Fibroblast of lung (primary cell): Measurements from ENCODE around the gene S100G. TPM values are rescaled to one million over a fixed set of nuclear protein-coding genes. Genes with fewer than 3 reads are reported as not detected.

ENCODE experiments used
- DNase-seq, 2 donors: peaks; one replicate each; pipeline versions ENCODE4 v3.0.0 to v3.0.0-alpha.2; 2010; ENCODE audit warnings: low read depth in 2 of 2
- H2AFZ ChIP-seq: 2 replicates; pipeline ENCODE4 v1.5.1; 2012; ENCODE audit warnings: low read length, control low read depth, inconsistent platforms
- H3K27ac ChIP-seq: 2 replicates; pipeline ENCODE4 v1.5.1; 2011; ENCODE audit warnings: low read length, control low read depth; ENCODE audit not compliant: insufficient read depth
- H3K27me3 ChIP-seq: 2 replicates; pipeline ENCODE4 v1.5.1; 2011; ENCODE audit warnings: mild to moderate bottlenecking, low read length; ENCODE audit not compliant: control insufficient read depth, insufficient read depth
- H3K36me3 ChIP-seq: 2 replicates; pipeline ENCODE4 v1.5.1; 2011; ENCODE audit warnings: low read length; ENCODE audit not compliant: control insufficient read depth, insufficient read depth
- H3K4me1 ChIP-seq: 2 replicates; pipeline ENCODE4 v1.5.1; 2011; ENCODE audit warnings: low read length; ENCODE audit not compliant: control insufficient read depth, insufficient read depth; ENCODE audit errors: extremely low read depth
- H3K4me2 ChIP-seq: 2 replicates; pipeline ENCODE4 v1.5.1; 2011; ENCODE audit warnings: low read length, control low read depth; ENCODE audit not compliant: insufficient read depth; ENCODE audit errors: extremely low read depth
- H3K4me3 ChIP-seq, 4 experiments: fragments of 200-600 bp in 1 of 4; sonication (generic) in 1 of 4; replicated peaks in 1 of 4; 2 replicates each; pipeline ENCODE4 v1.5.1; 2011 to 2016; ENCODE audit warnings: low read length in 4 of 4, low read depth in 3 of 4, mild to moderate bottlenecking in 3 of 4, control low read depth in 2 of 4, inconsistent platforms in 1 of 4, mixed read lengths in 1 of 4; ENCODE audit not compliant: insufficient read depth in 1 of 4; ENCODE audit errors: control extremely low read depth in 1 of 4
- H3K79me2 ChIP-seq: 2 replicates; pipeline ENCODE4 v1.5.1; 2012; ENCODE audit warnings: mild to moderate bottlenecking, low read length, inconsistent platforms; ENCODE audit not compliant: control insufficient read depth, insufficient read depth
- H3K9ac ChIP-seq: 2 replicates; pipeline ENCODE4 v1.5.1; 2011; ENCODE audit warnings: mild to moderate bottlenecking, low read length, control low read depth; ENCODE audit not compliant: insufficient read depth
- H3K9me3 ChIP-seq: 2 replicates; pipeline ENCODE4 v1.5.1; 2012; ENCODE audit warnings: low read depth, low read length; ENCODE audit not compliant: control insufficient read depth, insufficient read depth
- H4K20me1 ChIP-seq: 2 replicates; pipeline ENCODE4 v1.5.1; 2011; ENCODE audit warnings: low read length; ENCODE audit not compliant: control insufficient read depth, insufficient read depth; ENCODE audit errors: extremely low read depth
- EZH2 ChIP-seq: IDR thresholded peaks from 2 replicates; pipeline ENCODE4 v1.5.1; 2012; ENCODE audit warnings: low read length, control low read depth, mild to moderate bottlenecking; ENCODE audit errors: missing control alignments
- polyA plus RNA-seq, 2 donors: library from polyadenylated mRNA; depleted of rRNA in 1 of 2; stranded (reverse) in 1 of 2; unstranded in 1 of 2; fragments of >200 nt; gene quantifications; 2 replicates each; pipeline ENCODE4 v1.2.1, GENCODE V29; 2011 to 2012; ENCODE audit warnings: missing spikeins in 1 of 2
- total RNA-seq: library from RNA; depleted of rRNA; stranded (reverse); fragments of >200 nt; gene quantifications from 2 replicates; pipeline ENCODE4 v1.2.1, GENCODE V29; 2014
- TF ChIP-seq, protein P1 (sequence below), 2 donors: IDR thresholded peaks in 1 of 2; conservative IDR thresholded peaks in 1 of 2; 1 replicate in 1 of 2; 2 replicates in 1 of 2; pipeline ENCODE4 v1.5.1; 2011 to 2012; ENCODE audit warnings: low read length in 2 of 2, control low read depth in 1 of 2, inconsistent platforms in 1 of 2, low read depth in 1 of 2, mild to moderate bottlenecking in 1 of 2

Gene S100G
- total and polyA plus RNA-seq, 2 donors (not counting 1 experiment from before 2014, with no cell fraction given) = not detected

DNA sequence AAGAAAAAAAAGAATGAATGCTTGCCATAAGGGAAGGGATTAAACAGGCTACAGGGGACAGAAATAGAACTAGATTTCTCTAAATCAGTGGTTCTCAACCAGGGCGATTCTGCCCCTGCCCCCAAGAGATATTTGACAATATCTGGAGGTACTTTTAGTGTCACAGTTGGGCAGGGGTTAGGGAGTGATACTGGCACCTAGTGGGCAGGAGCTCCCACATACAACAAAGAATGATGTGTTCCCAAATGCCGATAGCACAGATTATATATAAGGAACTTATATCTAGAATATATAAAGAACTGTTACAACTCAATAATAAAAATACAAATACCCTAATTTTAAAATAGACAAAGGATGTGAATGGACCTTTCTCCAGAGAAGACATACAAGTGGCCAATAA is 14.7 kb downstream of the S100G start:
- Histone ChIP-seq H3K9me3 (no peaks in the 10 kb centered on the region), H3K36me3 (no peaks in the 10 kb centered on the region), H3K27me3 (no peaks in the 10 kb centered on the region), H3K4me2 (no peak overlapping the region), H3K27ac (no peak overlapping the region), H3K4me3 (no peak overlapping the region), H2AFZ (no peak overlapping the region), H3K4me1 (peaks cover 9% of the 10 kb centered on the region), H3K79me2 (no peaks in the 10 kb centered on the region), H3K9ac (no peak overlapping the region), H4K20me1 (no peaks in the 10 kb centered on the region)
- TF ChIP-seq, protein P1, sequence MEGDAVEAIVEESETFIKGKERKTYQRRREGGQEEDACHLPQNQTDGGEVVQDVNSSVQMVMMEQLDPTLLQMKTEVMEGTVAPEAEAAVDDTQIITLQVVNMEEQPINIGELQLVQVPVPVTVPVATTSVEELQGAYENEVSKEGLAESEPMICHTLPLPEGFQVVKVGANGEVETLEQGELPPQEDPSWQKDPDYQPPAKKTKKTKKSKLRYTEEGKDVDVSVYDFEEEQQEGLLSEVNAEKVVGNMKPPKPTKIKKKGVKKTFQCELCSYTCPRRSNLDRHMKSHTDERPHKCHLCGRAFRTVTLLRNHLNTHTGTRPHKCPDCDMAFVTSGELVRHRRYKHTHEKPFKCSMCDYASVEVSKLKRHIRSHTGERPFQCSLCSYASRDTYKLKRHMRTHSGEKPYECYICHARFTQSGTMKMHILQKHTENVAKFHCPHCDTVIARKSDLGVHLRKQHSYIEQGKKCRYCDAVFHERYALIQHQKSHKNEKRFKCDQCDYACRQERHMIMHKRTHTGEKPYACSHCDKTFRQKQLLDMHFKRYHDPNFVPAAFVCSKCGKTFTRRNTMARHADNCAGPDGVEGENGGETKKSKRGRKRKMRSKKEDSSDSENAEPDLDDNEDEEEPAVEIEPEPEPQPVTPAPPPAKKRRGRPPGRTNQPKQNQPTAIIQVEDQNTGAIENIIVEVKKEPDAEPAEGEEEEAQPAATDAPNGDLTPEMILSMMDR (conservative IDR thresholded peaks at IDR 0.05 in 1 of 2, IDR thresholded peaks at IDR 0.05 in 1 of 2; ENCODE audit: low read depth in 1 of 2, low read length in 2 of 2) = peak in 1 of 2 donors; percentile 3
- TF ChIP-seq EZH2 = no peak
- DNase-seq = no peak

DNA sequence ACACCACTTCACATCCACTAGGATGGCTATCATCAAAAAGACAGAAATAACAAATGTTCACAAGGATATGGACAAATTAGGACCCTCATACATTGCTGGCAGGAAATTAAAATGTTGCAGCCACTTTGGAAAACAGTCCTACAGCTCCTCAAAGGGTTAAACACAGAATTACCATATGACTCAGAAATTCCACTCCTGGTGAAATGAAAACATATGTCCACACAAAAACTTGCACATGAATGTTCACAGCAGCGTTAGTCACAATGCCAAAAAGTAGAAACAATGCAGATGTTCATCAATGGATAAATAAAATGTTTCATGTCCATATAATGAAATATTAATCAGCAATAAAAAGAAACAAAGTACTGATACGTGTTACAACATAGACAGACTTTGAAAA is 15.1 kb downstream of the S100G start:
- Histone ChIP-seq H3K79me2 (no peaks in the 10 kb centered on the region), H3K4me2 (no peak overlapping the region), H3K27ac (peak overlapping the region; percentile 32), H3K4me3 (no peak overlapping the region), H2AFZ (no peak overlapping the region), H3K27me3 (no peaks in the 10 kb centered on the region), H3K36me3 (no peaks in the 10 kb centered on the region), H3K4me1 (peaks cover 9% of the 10 kb centered on the region), H4K20me1 (no peaks in the 10 kb centered on the region), H3K9ac (no peak overlapping the region), H3K9me3 (no peaks in the 10 kb centered on the region)
- TF ChIP-seq EZH2 = no peak
- TF ChIP-seq, protein P1 (conservative IDR thresholded peaks at IDR 0.05 in 1 of 2, IDR thresholded peaks at IDR 0.05 in 1 of 2; ENCODE audit: low read depth in 1 of 2, low read length in 2 of 2) = no peak
- peak; percentile 62 to 77 for DNase-seq

DNA sequence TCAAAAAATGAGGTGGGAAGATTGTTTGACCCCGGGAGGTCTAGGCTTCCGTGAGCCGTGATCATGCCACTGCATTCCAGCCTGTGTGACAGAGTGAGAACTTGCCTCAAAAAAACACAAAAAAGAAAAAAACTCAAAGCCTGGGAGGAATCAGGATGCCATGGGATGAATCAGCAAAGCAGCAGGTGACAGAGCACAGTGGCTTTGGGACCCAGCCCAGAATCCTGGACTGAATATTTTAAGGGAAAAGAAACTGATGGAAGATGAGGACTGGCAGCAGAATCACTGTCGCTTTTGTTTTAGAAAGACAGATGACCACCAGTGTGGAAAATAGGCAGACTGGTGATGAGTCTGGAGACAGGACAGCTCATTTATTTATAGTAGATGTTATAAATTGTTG is 16.6 kb downstream of the S100G start:
- peaks cover 9% of the 10 kb centered on the region for H3K4me1 ChIP-seq
- no peaks in the 10 kb centered on the region for H3K27me3 ChIP-seq
- TF ChIP-seq, protein P1 (conservative IDR thresholded peaks at IDR 0.05 in 1 of 2, IDR thresholded peaks at IDR 0.05 in 1 of 2; ENCODE audit: low read depth in 1 of 2, low read length in 2 of 2) = no peak
- TF ChIP-seq EZH2 = no peak
- H3K9me3 ChIP-seq = no peaks in the 10 kb centered on the region
- H3K4me3 ChIP-seq = no peak overlapping the region
- H3K27ac ChIP-seq = no peak overlapping the region
- H4K20me1 ChIP-seq = no peaks in the 10 kb centered on the region
- H3K79me2 ChIP-seq = no peaks in the 10 kb centered on the region
- H3K4me2 ChIP-seq = no peak overlapping the region
- DNase-seq = peak in 1 of 2 donors; percentile 63
- no peaks in the 10 kb centered on the region for H3K36me3 ChIP-seq
- no peak overlapping the region for H3K9ac ChIP-seq
- H2AFZ ChIP-seq = no peak overlapping the region
